SH-SY5Y (cell line): ENCODE data around the gene SPDYE6.

ENCODE experiments used
- GATA2 ChIP-seq: IDR thresholded peaks from 2 replicates; pipeline ENCODE4 v1.6.1; 2011; ENCODE audit warnings: mild to moderate bottlenecking, low read depth, low read length
- GATA3 ChIP-seq: IDR thresholded peaks from 2 replicates; pipeline ENCODE4 v1.6.1; 2011; ENCODE audit warnings: low read depth, mild to moderate bottlenecking, low read length, moderate library complexity

- TF ChIP-seq GATA2 (no peak), GATA3 (no peak)
Observed at GRCh38 chr7:102304668-102305067, 51.6 kb downstream of the SPDYE6 start.
